GM10847 (cell line): Measurements from ENCODE around the gene MGAT4A.

Experiments used
- POLR2A ChIP-seq: IDR thresholded peaks from 2 replicates; pipeline ENCODE4 v1.6.1; 2011; ENCODE audit not compliant: insufficient read length; ENCODE audit errors: extremely low read depth

The MGAT4A gene

GRCh38 chr2:98569915-98570314 lies 161.0 kb downstream of the MGAT4A start:
- TF ChIP-seq POLR2A, result no peak

- no peak for TF ChIP-seq POLR2A
Observed at GRCh38 chr2:98569197-98569793, 161.6 kb downstream of the MGAT4A start.
